ENCODE results near the gene NUDCD2.
"Not testable (repeated sequence)": the region's sequence is repeated elsewhere in the genome, so short reads cannot be mapped to it uniquely, and the experiment has no call there.

NUDCD2 gene

DNA sequence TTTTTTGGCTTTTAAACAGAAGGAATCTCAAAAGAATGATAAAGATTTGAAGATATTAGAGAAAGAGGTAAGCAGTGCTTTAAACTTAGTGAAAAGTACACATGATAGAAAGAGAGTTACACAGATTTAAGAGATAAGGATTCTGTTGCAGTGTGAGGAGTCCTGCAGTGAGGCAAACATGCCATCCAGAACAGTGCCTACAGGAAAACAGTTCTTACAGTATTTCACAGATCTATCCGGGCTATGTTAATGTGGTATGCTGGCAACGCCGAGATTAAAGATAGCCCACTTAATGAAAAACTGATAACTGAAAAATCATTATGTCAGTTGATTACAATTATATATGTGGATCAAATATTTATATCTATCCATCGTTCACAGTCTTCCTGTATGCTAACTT lies 7.8 kb upstream of the NUDCD2 start:
- DNase-seq (ENCODE audit: low spot score) = no peak

DNA sequence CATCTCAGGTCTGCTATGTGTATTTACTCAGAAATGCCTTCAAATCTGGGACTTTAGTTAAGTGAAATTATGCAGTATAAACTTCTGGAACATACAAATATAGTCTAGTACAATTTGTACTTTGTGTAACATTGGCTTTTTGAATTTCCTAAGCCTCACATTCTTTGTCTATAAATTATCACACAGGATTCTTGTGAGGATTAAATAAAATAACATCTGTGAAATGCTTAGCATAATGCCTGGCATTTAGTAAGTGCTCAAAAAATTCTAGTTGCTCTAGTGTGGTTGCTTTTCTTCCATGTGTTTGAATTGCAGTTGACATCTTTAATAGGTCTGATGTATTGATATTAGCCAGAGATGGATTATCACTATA lies 3.1 kb upstream of the NUDCD2 start:
- DNase-seq (ENCODE audit: low spot score) = no peak

DNA sequence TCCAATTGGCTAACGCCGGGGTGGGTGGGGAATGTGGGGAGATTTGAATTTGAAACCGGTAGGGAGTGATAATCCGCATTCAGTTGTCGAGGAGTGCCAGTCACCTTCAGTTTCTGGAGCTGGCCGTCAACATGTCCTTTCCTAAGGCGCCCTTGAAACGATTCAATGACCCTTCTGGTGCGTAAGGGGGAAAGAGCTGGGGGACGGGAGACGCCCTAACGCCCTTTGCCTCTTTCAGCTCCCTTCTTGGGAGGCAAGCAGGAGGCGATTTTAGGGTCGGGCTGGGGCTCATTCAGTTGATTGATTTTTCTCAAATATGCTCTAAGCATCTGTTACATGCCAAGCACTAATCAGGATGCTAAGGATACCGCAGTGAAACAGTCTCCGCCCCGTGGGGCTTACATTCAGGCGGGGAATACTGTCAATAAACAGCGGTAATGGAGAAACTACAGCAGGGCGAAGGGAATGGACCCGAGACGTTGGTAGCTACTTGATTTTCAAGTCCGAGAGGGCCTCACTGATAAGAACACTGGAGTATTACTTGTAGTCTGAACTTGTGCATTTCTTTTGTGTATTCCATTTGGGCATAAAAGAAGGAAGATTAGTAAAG lies 765 bp upstream of the NUDCD2 start, which contains the start of gene HMMR:
Gene HMMR (plus strand): TSS at position 71 of the 610 bp plus-strand sequence. CDS start 61 bp downstream, at position 132.
- peak; percentile 47 for DNase-seq (ENCODE audit: low spot score)

DNA sequence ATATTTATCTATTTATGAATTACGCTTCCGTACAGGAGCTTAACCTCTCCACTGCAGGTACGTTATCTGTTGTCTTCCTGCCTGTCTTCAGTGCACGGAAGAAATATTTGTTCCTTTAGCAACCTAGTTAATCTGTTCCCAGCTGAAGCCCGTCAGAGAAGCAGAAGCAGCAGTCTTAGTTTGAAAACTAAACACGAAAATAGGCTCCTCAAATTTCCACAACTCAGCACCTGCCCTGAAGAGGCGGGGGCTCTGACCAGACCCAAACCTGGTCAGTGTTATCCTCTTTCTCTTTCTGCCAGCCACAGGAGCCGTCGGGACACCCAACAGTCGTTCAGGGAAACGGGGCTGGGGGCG lies 462 bp downstream of the NUDCD2 start:
- no peak for DNase-seq (ENCODE audit: low spot score)

DNA sequence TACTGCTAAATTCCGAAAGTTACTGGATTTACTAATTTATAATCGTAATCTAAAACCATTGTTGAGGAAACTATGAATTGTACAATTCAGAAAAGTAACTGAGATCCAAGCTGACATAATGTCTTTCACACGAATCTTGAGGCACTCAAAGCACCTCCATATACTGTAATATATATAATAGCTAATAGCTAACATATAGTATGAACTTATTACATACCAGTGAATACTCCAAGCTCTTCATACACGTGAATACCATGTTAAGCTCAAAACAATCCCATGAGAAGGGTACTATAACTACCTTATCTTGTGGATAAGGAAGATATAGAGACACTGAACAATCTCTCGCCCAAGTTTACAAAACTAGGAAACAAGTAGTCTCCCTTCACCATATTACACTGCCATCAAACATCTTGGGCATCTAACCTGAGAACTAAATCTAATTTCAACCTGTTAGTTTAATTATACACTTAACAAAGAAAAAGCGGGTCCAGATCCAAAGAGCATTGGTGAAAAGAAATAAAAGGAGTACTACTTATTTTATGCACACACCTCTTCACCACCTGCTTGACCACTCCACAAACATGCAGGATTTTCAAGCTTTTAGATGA lies 1.0 kb downstream of the NUDCD2 start:
- peak; percentile 30 for DNase-seq (ENCODE audit: low spot score)

DNA sequence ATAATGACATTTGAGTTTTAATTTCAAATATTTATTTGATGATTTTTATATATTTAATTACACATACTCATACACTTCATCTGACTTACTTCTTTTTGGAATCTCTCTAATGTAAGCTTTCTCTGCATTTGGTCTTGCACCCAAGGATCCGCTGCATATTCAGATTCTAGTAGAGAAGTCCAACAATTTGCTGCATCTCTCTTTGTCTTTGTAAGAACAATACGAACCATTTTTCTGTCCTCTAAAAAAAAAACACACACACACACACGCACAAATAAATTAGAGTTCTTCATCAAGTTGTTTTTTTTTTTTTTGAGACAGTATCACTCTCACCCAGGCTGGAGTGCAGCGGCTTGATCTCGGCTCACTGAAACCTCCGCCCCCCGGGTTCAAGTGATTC lies 3.1 kb downstream of the NUDCD2 start:
- no peak for DNase-seq (ENCODE audit: low spot score)

DNA sequence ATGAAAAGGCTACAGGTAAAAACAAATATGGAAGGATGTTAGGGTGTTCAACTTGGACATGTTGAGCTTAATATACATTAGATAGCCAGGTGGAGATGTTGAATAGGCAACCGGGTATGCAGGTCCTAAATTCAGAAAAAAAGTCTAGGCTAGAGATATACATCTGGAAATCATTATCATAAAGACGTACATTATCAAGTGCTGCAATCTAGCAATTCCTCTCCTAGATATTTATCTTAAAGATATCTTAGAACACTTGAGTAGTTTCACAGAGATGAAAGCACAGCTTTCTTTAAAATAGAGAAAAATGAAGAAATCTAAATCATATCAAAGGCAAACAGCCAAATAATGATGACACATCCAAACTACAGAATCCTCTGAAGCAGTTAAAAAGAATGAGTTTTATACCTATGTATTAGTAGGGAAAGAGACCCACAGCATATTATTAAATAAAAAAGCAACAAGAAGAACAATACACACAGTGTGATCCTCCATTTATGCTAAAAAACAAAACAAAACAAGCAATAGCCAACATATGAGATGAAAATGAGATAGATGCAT lies 3.8 kb downstream of the NUDCD2 start:
- no peak for DNase-seq (ENCODE audit: low spot score)

DNA sequence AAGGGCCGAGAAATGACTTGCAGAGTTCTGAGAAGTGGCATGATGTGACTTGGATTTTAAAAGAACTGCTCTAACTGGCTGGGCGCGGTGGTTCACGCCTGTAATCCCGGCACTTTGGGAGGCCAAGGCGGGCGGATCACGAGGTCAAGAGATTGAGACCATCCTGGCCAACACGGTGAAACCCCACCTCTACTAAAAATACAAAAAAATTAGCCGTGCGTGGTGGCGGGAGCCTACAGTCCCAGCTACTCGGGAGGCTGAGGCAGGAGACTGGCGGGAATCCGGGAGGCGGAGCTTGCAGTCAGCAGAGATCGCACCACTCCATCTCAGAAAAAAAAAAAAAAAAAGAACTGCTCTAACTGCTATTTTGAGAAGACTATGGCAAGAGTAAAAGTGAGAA lies 4.5 kb downstream of the NUDCD2 start:
- not testable (repeated sequence) for DNase-seq (ENCODE audit: low spot score)

DNA sequence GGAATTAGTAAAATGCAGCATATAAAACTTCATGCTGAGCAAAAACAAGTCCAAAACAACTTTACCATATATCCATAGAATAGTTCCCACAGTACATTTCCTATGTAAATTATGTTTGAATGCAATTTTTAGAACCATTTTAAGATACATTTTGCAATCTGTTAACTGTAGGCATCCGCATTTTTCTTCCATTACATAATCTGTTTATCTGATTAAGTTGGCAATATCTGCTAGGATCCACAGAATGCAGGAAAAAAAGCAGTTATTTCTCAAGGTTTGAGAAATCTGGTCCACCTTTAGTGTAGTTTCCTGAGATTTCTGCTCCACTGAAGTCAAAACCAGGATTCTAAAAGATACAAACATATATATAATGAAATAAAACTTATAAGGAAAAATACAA lies 6.2 kb downstream of the NUDCD2 start:
- DNase-seq (ENCODE audit: low spot score) = no peak

DNA sequence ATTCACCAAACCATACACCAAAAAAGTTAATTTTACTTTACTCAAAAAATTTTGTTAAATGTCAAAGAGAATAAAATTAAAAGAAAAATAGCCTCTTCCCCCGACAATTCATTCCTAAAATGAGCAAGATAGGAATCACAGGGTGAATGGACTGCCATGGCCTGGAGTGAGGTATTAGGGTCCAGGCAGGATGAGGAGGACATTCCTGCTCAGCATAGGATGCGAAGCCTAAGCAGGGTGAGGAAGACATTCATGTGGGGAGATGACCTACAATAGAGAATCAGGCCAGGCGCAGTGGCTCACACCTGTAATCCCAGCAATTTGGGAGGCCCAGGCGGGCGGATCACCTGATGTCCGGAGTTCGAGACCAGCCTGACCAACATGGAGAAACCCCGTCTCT lies 8.4 kb downstream of the NUDCD2 start:
- DNase-seq (ENCODE audit: low spot score) = no peak

DNA sequence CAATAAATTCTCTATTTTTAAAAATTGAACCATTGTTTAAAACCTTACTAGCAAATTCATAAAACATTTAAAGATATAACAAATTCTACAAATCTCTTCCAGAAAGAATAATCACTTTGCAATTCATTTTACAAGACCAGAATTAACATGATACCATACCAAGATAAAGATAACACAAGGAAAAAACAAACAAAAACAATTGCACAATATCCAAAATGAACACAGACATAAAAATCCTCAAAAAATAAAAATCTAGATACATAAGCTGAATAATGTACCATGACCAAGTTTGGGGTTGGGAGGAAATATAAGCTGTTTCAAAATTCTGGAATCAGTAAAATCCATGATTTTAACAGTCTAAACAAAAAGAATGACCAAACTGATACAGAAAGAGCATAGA lies 11.4 kb downstream of the NUDCD2 start:
- no peak for DNase-seq (ENCODE audit: low spot score)

DNA sequence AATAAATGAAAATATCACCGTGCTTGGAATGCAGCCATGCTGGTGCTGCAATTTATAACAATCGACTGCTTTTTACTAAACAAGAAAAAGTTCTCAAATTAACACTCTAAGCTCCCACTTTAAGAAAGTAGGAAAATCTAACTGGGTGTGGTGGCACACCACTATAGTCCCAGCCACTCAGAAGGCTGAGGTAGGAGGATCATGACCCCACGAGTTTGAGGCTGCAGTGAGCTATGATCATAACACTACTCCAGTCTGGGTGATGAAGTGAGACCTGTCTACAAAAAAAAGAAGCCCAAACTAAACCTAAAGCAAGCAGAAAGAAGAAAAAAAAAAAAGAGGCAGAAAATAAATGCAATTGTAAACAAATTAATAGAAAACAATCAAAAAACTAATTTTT lies 12.0 kb downstream of the NUDCD2 start:
- no peak for DNase-seq (ENCODE audit: low spot score)

DNA sequence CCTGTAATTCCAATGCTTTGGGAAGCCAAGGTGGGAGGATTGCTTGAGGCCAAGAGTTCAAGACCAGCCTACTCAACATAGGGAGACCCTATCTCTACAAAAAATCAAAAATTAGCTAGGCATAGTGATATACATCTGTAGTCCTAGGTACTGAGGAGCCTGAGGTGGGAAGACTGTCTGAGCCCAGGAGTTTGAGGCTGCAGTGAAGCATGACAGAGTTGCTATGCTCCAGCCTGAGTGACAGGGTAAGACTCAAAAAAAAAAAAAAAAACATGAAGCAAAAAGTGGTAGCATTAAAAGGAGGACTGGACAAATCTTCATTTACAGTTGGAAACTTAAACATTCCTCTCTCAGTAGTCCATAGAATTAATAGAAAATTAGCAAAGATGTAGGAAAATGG lies 12.7 kb downstream of the NUDCD2 start:
- DNase-seq (ENCODE audit: low spot score) = no peak

DNA sequence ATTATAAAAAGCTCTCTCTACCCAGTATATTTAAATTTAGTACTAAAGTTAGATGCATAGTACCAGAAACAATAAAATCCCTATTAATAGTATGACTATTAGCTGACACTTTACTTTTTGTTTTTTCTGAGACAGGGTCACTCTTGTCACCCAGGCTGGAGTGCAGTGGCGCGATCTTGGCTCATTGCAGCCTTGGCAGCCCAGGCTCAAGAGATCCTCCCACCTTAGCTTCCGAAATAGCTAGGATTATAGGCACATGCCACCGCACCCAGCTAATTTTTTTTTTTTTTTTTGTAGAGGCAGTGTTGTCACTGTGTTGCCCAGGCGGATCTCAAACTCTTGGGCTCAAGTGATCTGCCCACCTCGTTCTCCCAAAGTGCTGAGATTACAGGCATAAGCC lies 14.6 kb downstream of the NUDCD2 start:
- no peak for DNase-seq (ENCODE audit: low spot score)

DNA sequence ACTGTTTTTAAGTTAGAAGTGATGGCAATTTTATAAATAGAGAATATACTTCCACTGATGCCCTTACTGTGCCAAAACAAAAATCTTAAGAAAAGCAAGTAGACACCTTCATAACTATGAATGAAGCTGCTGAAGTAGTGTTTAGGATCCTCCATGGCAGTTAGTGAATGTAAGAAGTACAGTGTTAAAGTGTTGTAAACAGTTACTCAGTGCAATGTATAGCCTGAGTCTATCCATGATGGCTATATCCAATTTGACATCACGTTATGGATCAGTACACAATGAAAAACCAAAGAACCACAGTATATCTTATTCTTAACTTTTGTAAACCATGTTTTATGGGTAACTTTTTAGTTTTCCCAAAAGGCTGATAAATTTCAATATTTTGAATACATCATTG lies 15.4 kb downstream of the NUDCD2 start:
- no peak for DNase-seq (ENCODE audit: low spot score)

DNA sequence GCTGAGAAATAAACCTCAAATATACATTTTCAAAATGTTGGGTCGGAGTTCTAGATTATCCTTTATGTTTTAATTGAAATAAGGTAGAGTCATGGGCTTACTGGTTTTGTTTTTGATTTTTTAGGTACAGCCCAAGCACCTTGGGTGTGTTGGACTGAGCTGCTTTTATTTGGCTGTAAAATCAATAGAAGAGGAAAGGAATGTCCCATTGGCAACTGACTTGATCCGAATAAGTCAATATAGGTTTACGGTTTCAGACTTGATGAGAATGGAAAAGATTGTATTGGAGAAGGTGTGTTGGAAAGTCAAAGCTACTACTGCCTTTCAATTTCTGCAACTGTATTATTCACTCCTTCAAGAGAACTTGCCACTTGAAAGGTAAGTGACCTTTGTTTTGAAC lies 18.9 kb downstream of the NUDCD2 start:
- DNase-seq (ENCODE audit: low spot score) = no peak

DNA sequence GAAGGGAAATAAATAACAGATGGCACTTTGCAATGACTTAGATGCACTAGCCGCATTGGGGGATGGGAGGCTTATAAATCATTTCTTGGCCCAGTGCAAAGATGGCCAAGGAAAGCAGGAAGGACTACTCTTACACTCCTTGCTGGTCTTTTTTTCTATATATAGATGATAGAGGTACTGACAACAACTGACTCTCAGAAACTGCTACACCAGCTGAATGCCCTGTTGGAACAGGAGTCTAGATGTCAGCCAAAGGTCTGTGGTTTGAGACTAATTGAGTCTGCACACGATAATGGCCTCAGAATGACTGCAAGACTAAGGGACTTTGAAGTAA lies 20.8 kb downstream of the NUDCD2 start:
- no peak for DNase-seq (ENCODE audit: low spot score)

DNA sequence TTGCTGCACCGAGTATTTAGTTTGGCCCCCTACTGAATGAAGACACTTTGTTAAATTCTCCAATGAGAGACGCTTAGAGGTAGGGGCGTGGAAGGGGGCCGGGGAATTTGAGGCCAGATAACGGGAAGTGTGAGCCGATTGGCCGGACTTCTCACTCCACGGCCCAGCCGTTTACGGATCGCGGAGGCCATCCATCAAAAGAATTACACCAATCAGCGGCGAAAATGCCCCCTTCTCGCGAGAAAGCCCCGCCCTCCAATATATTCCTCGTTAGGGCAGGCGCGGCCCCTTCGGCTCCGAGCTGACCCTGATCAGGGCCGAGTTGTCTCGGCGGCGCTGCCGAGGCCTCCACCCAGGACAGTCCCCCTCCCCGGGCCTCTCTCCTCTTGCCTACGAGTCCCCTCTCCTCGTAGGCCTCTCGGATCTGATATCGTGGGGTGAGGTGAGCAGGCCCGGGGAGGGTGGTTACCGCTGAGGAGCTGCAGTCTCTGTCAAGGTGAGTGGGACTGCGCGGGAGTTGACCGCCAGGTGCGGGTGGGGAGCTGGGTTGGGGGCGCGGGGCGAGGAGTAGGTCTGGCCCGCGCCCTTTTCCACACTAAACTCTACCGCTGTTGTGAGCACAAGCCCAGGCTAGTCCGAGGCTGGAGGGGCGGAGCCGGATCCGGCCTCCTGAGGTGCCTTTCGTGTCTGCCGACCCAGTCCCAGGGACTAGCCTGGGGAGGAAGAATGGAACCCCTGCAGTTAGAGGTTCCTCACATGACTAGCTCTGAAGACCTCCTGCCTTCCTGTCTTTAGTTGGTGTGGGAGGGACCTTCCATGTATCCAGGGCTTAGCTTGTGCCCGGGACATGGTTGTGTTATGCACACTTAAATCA lies 22.4 kb downstream of the NUDCD2 start, which contains the start of gene CCNG1:
Gene CCNG1 (plus strand): TSS at position 287 of the 874 bp plus-strand sequence. CDS start 1,662 bp downstream, outside the sequence.
- peak; percentile 93 for DNase-seq (ENCODE audit: low spot score)

DNA sequence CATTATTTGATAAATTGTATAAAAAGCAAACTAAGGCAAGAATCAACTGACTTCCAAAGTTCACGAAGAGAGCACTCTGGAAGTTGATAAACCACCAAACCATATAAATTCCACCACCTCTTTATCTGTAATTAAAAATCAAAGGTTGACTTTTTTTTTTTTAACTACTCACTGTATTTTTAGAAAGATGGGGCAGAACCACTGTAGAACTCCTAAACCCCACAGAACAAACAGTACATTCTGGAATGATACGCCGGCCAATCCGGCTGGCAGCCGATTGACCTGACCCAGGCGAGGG lies 22.9 kb downstream of the NUDCD2 start:
- no peak for DNase-seq (ENCODE audit: low spot score)

DNA sequence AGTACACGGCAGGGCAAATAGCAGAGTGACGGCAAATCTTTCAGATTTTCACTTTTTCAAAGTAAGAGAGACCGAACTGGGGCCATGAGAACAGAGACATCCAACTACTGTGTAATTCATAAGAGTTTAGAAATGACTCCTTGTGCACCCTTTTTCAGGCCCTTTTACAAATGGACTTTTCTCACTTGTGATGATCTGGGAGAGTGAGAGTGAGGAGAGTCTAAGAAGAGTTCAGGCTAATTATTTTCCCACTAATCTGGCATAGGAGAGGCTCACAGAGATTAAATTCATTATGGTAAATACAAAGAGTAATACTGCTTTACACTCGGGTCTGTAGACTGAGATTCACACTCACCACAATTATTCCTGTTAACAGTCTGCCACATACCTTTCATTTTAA lies 23.4 kb downstream of the NUDCD2 start:
- no peak for DNase-seq (ENCODE audit: low spot score)

DNA sequence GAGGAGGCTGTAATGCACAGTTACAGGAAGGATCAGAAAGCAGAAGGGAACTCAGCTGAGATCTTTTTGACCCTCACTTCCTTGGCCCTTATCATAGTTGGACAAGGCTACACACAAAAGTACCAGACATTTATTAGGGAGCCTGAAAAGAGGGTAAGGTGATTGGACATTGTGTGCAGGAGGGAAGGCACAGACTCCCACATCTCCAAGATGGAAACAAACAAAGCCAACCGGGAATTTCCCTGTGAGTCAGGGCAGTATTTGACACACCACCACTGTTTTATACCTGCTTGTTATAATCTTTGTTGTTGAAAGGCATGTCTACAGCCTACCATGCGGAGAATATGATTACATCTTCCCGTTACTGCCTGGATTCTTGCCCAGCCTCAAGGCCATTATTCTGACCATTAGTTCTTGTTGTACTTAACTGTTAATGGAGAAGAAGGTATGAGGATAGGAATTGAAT lies 25.5 kb downstream of the NUDCD2 start:
- no peak for DNase-seq (ENCODE audit: low spot score)

DNA sequence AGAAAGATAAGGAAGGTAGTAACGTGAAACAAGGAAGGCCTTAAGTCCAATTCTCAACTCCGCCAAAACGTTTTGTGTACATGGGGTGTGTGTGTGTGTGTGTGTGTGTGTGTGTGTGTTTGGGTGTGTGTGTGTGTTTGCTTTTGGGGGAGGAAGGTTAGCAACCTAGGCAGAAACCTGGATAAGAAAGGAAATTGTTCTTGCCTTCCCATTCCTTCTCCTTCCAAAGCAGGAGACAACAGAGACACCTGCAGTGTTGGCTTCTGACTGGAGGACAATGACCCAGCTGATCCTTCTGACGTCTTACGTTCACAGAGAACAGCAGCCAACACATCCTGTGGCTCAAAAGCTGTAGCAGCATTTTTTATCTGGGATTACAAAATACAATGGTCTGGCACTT lies 26.6 kb downstream of the NUDCD2 start:
- no peak for DNase-seq (ENCODE audit: low spot score)

DNA sequence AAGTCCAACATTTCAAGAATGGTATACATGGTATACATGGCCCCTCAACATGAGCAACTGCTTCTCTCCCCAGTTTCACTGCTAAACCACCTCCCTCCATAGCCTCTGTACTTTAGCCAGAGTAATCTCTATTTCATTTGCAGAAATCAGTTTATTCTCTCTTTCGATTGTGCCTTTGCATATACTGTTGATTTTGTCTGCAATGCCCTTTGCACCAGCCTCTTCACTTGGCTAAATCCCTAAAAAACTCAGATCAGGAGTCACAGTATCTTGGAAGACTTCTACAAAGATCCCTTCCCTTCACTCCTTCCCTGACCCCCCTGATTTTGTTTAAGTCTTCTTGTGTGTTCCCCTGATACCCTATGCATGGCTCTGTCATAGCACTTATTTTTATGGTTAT lies 27.4 kb downstream of the NUDCD2 start:
- no peak for DNase-seq (ENCODE audit: low spot score)
